ENCODE measurements around the gene RELL1. TPM values are rescaled to one million over a fixed set of nuclear protein-coding genes. Genes with fewer than 3 reads are reported as not detected.
A peak's percentile ranks its signal among the peaks of the same experiment; 100 is the strongest.
"Not testable (repeated sequence)": the region's sequence is repeated elsewhere in the genome, so short reads cannot be mapped to it uniquely, and the experiment has no call there.

Gene RELL1
- total RNA-seq, 1 donor, result 61.2 TPM

GRCh38 chr4:37671072-37671471 is 15.1 kb downstream of the RELL1 start:
- no peak overlapping the region for H3K4me2 ChIP-seq (ENCODE audit: insufficient read depth, low read length)
- peaks cover 16% of the 10 kb centered on the region for H3K4me1 ChIP-seq (ENCODE audit: insufficient read depth, low read length)
- DNase-seq (ENCODE audit: insufficient read length, low spot score, missing footprints), result no peak
- no peak overlapping the region for H3K27ac ChIP-seq (ENCODE audit: low read depth, low read length)
- H3K36me3 ChIP-seq (ENCODE audit: insufficient read depth, low read length), result no peaks in the 10 kb centered on the region
- peaks cover 18% of the 10 kb centered on the region for H3K79me2 ChIP-seq (ENCODE audit: insufficient read depth, low read length)
- H2AFZ ChIP-seq (ENCODE audit: low read length), result no peak overlapping the region
- H4K20me1 ChIP-seq (ENCODE audit: insufficient read depth, low read length), result no peaks in the 10 kb centered on the region
- no peaks in the 10 kb centered on the region for H3K27me3 ChIP-seq (ENCODE audit: insufficient read depth, low read length)
- TF ChIP-seq, protein P1, sequence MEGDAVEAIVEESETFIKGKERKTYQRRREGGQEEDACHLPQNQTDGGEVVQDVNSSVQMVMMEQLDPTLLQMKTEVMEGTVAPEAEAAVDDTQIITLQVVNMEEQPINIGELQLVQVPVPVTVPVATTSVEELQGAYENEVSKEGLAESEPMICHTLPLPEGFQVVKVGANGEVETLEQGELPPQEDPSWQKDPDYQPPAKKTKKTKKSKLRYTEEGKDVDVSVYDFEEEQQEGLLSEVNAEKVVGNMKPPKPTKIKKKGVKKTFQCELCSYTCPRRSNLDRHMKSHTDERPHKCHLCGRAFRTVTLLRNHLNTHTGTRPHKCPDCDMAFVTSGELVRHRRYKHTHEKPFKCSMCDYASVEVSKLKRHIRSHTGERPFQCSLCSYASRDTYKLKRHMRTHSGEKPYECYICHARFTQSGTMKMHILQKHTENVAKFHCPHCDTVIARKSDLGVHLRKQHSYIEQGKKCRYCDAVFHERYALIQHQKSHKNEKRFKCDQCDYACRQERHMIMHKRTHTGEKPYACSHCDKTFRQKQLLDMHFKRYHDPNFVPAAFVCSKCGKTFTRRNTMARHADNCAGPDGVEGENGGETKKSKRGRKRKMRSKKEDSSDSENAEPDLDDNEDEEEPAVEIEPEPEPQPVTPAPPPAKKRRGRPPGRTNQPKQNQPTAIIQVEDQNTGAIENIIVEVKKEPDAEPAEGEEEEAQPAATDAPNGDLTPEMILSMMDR (IDR thresholded peaks at IDR 0.05; ENCODE audit: extremely low read depth, low read depth, low read length), result no peak
- H3K9me3 ChIP-seq (ENCODE audit: low read depth, low read length), result no peaks in the 10 kb centered on the region
- H3K4me3 ChIP-seq (ENCODE audit: insufficient read depth, low read length), result no peak overlapping the region

GRCh38 chr4:37670249-37670648 is 15.9 kb downstream of the RELL1 start:
- Histone ChIP-seq H3K4me1 (ENCODE audit: insufficient read depth, low read length) (peaks cover 23% of the 10 kb centered on the region), H3K9me3 (ENCODE audit: low read depth, low read length) (no peaks in the 10 kb centered on the region), H2AFZ (ENCODE audit: low read length) (no peak overlapping the region), H3K36me3 (ENCODE audit: insufficient read depth, low read length) (no peaks in the 10 kb centered on the region), H3K27ac (ENCODE audit: low read depth, low read length) (no peak overlapping the region), H3K79me2 (ENCODE audit: insufficient read depth, low read length) (peaks cover 15% of the 10 kb centered on the region), H3K27me3 (ENCODE audit: insufficient read depth, low read length) (no peaks in the 10 kb centered on the region), H3K4me2 (ENCODE audit: insufficient read depth, low read length) (no peak overlapping the region), H4K20me1 (ENCODE audit: insufficient read depth, low read length) (no peaks in the 10 kb centered on the region), H3K4me3 (ENCODE audit: insufficient read depth, low read length) (no peak overlapping the region)
- DNase-seq (ENCODE audit: insufficient read length, low spot score, missing footprints), result no peak
- TF ChIP-seq, protein P1 (IDR thresholded peaks at IDR 0.05; ENCODE audit: extremely low read depth, low read depth, low read length), result no peak

GRCh38 chr4:37669124-37669523 is 17.1 kb downstream of the RELL1 start:
- H3K9me3 ChIP-seq (ENCODE audit: low read depth, low read length); DNase-seq (ENCODE audit: insufficient read length, low spot score, missing footprints); H3K36me3 ChIP-seq (ENCODE audit: insufficient read depth, low read length); H3K4me2 ChIP-seq (ENCODE audit: insufficient read depth, low read length); H3K4me3 ChIP-seq (ENCODE audit: insufficient read depth, low read length); H3K27ac ChIP-seq (ENCODE audit: low read depth, low read length); H3K27me3 ChIP-seq (ENCODE audit: insufficient read depth, low read length); H4K20me1 ChIP-seq (ENCODE audit: insufficient read depth, low read length); H2AFZ ChIP-seq (ENCODE audit: low read length): not testable (repeated sequence)
- peaks cover 23% of the 10 kb centered on the region for H3K4me1 ChIP-seq (ENCODE audit: insufficient read depth, low read length)
- H3K79me2 ChIP-seq (ENCODE audit: insufficient read depth, low read length), result peaks cover 13% of the 10 kb centered on the region

GRCh38 chr4:37667197-37668100 is 18.7 kb downstream of the RELL1 start:
- Histone ChIP-seq H3K27ac (ENCODE audit: low read depth, low read length) (peak overlapping the region; percentile 62), H3K9me3 (ENCODE audit: low read depth, low read length) (no peaks in the 10 kb centered on the region), H2AFZ (ENCODE audit: low read length) (no peak overlapping the region), H3K27me3 (ENCODE audit: insufficient read depth, low read length) (no peaks in the 10 kb centered on the region), H3K4me3 (ENCODE audit: insufficient read depth, low read length) (no peak overlapping the region), H3K36me3 (ENCODE audit: insufficient read depth, low read length) (no peaks in the 10 kb centered on the region), H4K20me1 (ENCODE audit: insufficient read depth, low read length) (no peaks in the 10 kb centered on the region), H3K4me2 (ENCODE audit: insufficient read depth, low read length) (peak overlapping the region; percentile 56), H3K79me2 (ENCODE audit: insufficient read depth, low read length) (peaks cover 16% of the 10 kb centered on the region), H3K4me1 (ENCODE audit: insufficient read depth, low read length) (peaks cover 30% of the 10 kb centered on the region)
- TF ChIP-seq, protein P1 (IDR thresholded peaks at IDR 0.05; ENCODE audit: extremely low read depth, low read depth, low read length), result no peak
- DNase-seq (ENCODE audit: insufficient read length, low spot score, missing footprints), result peak; percentile 74
